H1 (cell line): ENCODE results near the gene PFKFB3. TPM values are rescaled to one million over a fixed set of nuclear protein-coding genes. Genes with fewer than 3 reads are reported as not detected.

Experiments used
- CTCF ChIA-PET: fragments of 300-600 bp; sonication (Branson Sonifier 250); formaldehyde crosslinking; loops from one replicate; lab custom pipeline; 2021; ENCODE audit not compliant: partially characterized antibody; lab: Charles Lee
- POLR2A ChIA-PET: fragments of 300-600 bp; sonication (Branson Sonifier 250); formaldehyde crosslinking; loops from one replicate; lab custom pipeline; 2021; ENCODE audit warnings: inconsistent platforms; ENCODE audit not compliant: partially characterized antibody; lab: Charles Lee
- DNase-seq, 2 experiments: peaks; one replicate each; pipeline versions ENCODE4 v3.0.0 to v3.0.0-alpha.2; 2010 to 2022; ENCODE audit warnings: low spot score in 2 of 2, low read depth in 1 of 2, mixed read lengths in 1 of 2
- FAIRE-seq: peaks from 2 replicates; lab custom pipeline; 2011; peaks lifted over from hg19 to GRCh38; lab: Jason Lieb, UNC
- H2AFZ ChIP-seq: 2 replicates; pipeline ENCODE4 v1.8.1; 2012; ENCODE audit warnings: low read length, inconsistent platforms
- H2AK5ac ChIP-seq: 2 replicates; pipeline ENCODE4 v1.6.1; 2013; ENCODE audit warnings: low read depth, low read length
- H2BK120ac ChIP-seq: replicated peaks from 2 replicates; pipeline ENCODE3; 2013; ENCODE audit warnings: low read depth, low read length, inconsistent platforms
- H2BK12ac ChIP-seq: 2 replicates; pipeline ENCODE4 v1.6.1; 2013; ENCODE audit warnings: low read depth, low read length
- H2BK15ac ChIP-seq: 2 replicates; pipeline ENCODE4 v1.6.1; 2013; ENCODE audit warnings: low read length
- H2BK20ac ChIP-seq: 2 replicates; pipeline ENCODE4 v1.6.1; 2013; ENCODE audit warnings: low read length
- H2BK5ac ChIP-seq: 2 replicates; pipeline ENCODE4 v1.6.1; 2013; ENCODE audit warnings: low read depth, low read length
- H3K14ac ChIP-seq: 2 replicates; pipeline ENCODE4 v1.6.1; 2013; ENCODE audit warnings: inconsistent platforms; ENCODE audit not compliant: insufficient read length
- H3K18ac ChIP-seq: 2 replicates; pipeline ENCODE4 v1.6.1; 2013; ENCODE audit warnings: low read length; ENCODE audit errors: extremely low read depth
- H3K23ac ChIP-seq: 2 replicates; pipeline ENCODE4 v1.6.1; 2013; ENCODE audit warnings: inconsistent platforms; ENCODE audit not compliant: insufficient read length
- H3K23me2 ChIP-seq: 2 replicates; pipeline ENCODE4 v1.6.1; 2013; ENCODE audit warnings: low read depth, low read length
- H3K27ac ChIP-seq: 2 replicates; pipeline ENCODE4 v1.6.1; 2011; ENCODE audit warnings: low read depth, low read length, inconsistent platforms
- H3K27me3 ChIP-seq, 4 experiments: replicated peaks in 1 of 4; 1 replicate in 1 of 4; 2 replicates in 3 of 4; pipeline versions ENCODE4 v1.6.1 to v1.8.1; 2011 to 2013; ENCODE audit warnings: low read length in 3 of 4, mild to moderate bottlenecking in 3 of 4, inconsistent platforms in 2 of 4, mixed read lengths in 2 of 4, moderate library complexity in 1 of 4; ENCODE audit not compliant: control insufficient read depth in 3 of 4, insufficient read depth in 3 of 4; ENCODE audit errors: extremely low read depth in 1 of 4
- H3K36me3 ChIP-seq, 4 experiments: 2 replicates each; pipeline versions ENCODE4 v1.6.1 to v1.8.1; 2011 to 2013; ENCODE audit warnings: mild to moderate bottlenecking in 4 of 4, low read length in 3 of 4, moderate library complexity in 2 of 4, control low read depth in 1 of 4, inconsistent platforms in 1 of 4; ENCODE audit not compliant: insufficient read depth in 4 of 4, control insufficient read depth in 2 of 4
- H3K4ac ChIP-seq: replicated peaks from 2 replicates; pipeline ENCODE3; 2013; ENCODE audit warnings: low read length, low read depth, mixed read lengths, inconsistent platforms; ENCODE audit not compliant: insufficient read length
- H3K4me1 ChIP-seq, 4 experiments: replicated peaks in 1 of 4; 1 replicate in 1 of 4; 2 replicates in 3 of 4; pipeline versions ENCODE4 v1.6.1 to v1.8.1; 2011 to 2013; ENCODE audit warnings: low read length in 3 of 4, inconsistent platforms in 2 of 4, mixed read lengths in 1 of 4; ENCODE audit not compliant: insufficient read depth in 4 of 4, control insufficient read depth in 3 of 4
- H3K4me2 ChIP-seq, 2 experiments: 2 replicates each; pipeline versions ENCODE4 v1.6.1 to v1.8.1; 2011 to 2013; ENCODE audit warnings: low read depth in 2 of 2, low read length in 2 of 2, control low read depth in 1 of 2, inconsistent platforms in 1 of 2, mild to moderate bottlenecking in 1 of 2; ENCODE audit not compliant: insufficient read depth in 1 of 2
- H3K4me3 ChIP-seq, 4 experiments: fragments of 200-600, 300-600 bp in 1 of 4; sonication (generic), shearing (Covaris generic), sonication (Bioruptor Twin) in 1 of 4; 2 replicates each; pipeline versions ENCODE4 v1.5.1 to v1.8.1; 2011 to 2016; ENCODE audit warnings: low read length in 4 of 4, low read depth in 3 of 4, control low read depth in 2 of 4, inconsistent platforms in 2 of 4, mild to moderate bottlenecking in 2 of 4, mixed read lengths in 1 of 4, moderate library complexity in 1 of 4; ENCODE audit not compliant: insufficient read depth in 2 of 4; ENCODE audit errors: extremely low read depth in 1 of 4
- H3K56ac ChIP-seq: replicated peaks from 2 replicates; pipeline ENCODE3; 2013; ENCODE audit warnings: low read depth, mild to moderate bottlenecking, mixed read lengths, low read length, inconsistent platforms; ENCODE audit not compliant: insufficient read length
- H3K79me1 ChIP-seq: 2 replicates; pipeline ENCODE4 v1.6.1; 2013; ENCODE audit warnings: low read depth, low read length, control low read depth
- H3K79me2 ChIP-seq, 2 experiments: 2 replicates each; pipeline versions ENCODE4 v1.6.1 to v1.8.1; 2012 to 2013; ENCODE audit warnings: low read length in 2 of 2, mild to moderate bottlenecking in 2 of 2, inconsistent platforms in 1 of 2; ENCODE audit not compliant: insufficient read depth in 2 of 2, control insufficient read depth in 1 of 2
- H3K9ac ChIP-seq, 4 experiments: replicated peaks in 1 of 4; 1 replicate in 1 of 4; 2 replicates in 3 of 4; pipeline versions ENCODE4 v1.6.1 to v1.8.1; 2011 to 2013; ENCODE audit warnings: low read depth in 3 of 4, low read length in 3 of 4, control low read depth in 2 of 4, mild to moderate bottlenecking in 2 of 4, moderate library complexity in 2 of 4, inconsistent platforms in 1 of 4; ENCODE audit errors: extremely low read depth in 1 of 4
- H3K9me3 ChIP-seq, 2 experiments: 2 replicates each; pipeline versions ENCODE4 v1.6.1 to v1.8.1; 2012 to 2013; ENCODE audit warnings: mild to moderate bottlenecking in 2 of 2, moderate library complexity in 2 of 2, control low read depth in 1 of 2, inconsistent platforms in 1 of 2, low read depth in 1 of 2, low read length in 1 of 2, mixed read lengths in 1 of 2; ENCODE audit not compliant: insufficient read depth in 2 of 2
- H4K20me1 ChIP-seq, 2 experiments: replicated peaks in 1 of 2; 2 replicates each; pipeline versions ENCODE3 to v1.8.1; 2011 to 2013; ENCODE audit warnings: inconsistent platforms in 2 of 2, low read length in 2 of 2, mild to moderate bottlenecking in 1 of 2; ENCODE audit not compliant: insufficient read depth in 2 of 2, control insufficient read depth in 1 of 2
- H4K5ac ChIP-seq: 2 replicates; pipeline ENCODE4 v1.6.1; 2013; ENCODE audit warnings: low read length, low read depth, mixed read lengths, inconsistent platforms; ENCODE audit not compliant: insufficient read length
- H4K8ac ChIP-seq: 2 replicates; pipeline ENCODE4 v1.8.0; 2013; ENCODE audit warnings: mild to moderate bottlenecking, moderate library complexity, low read length, inconsistent platforms; ENCODE audit not compliant: insufficient read depth; ENCODE audit errors: extremely low read depth
- H4K91ac ChIP-seq: replicated peaks from 2 replicates; pipeline ENCODE3; 2013; ENCODE audit warnings: low read length, mixed read lengths, inconsistent platforms; ENCODE audit not compliant: insufficient read length
- EGR1 ChIP-seq: IDR thresholded peaks from 2 replicates; pipeline ENCODE4 v1.6.1; 2011; ENCODE audit warnings: low read depth, low read length, borderline replicate concordance
- WGBS, 2 experiments: shearing (Covaris generic) in 1 of 2; methylation state at CpG; one replicate each; pipeline versions ENCODE4 v1.1.6 to v1.1.7; 2013 to 2015; ENCODE audit warnings: low lambda C conversion rate in 2 of 2, mixed read lengths in 2 of 2, inconsistent platforms in 1 of 2, low coverage in 1 of 2, missing lambda C conversion rate in 1 of 2; ENCODE audit not compliant: insufficient replicate concordance in 2 of 2, insufficient coverage in 1 of 2, insufficient read length in 1 of 2; ENCODE audit errors: extremely low coverage in 1 of 2, missing lambda C conversion rate in 1 of 2; 5-methylcytosine and 5-hydroxymethylcytosine counted together
- polyA plus RNA-seq, 7 experiments: library from polyadenylated mRNA; depleted of rRNA in 3 of 7; stranded (reverse) in 5 of 7; unstranded in 2 of 7; fragments of >200 nt in 5 of 7; fragments of 200-250 nt in 2 of 7; gene quantifications; 1 replicate in 5 of 7; 2 replicates in 1 of 7; 4 replicates in 1 of 7; pipeline versions ENCODE4 v1.2.1 to v1.2.3, GENCODE V29; 2011 to 2013; ENCODE audit warnings: missing spikeins in 2 of 7, mixed read lengths in 2 of 7
- total RNA-seq: library from RNA; stranded (reverse); fragmentation: NEBNext Ultra II Directional; extraction: Animal tissue kit (Norgen Biotek cat#: 25700); gene quantifications from 2 replicates; pipeline ENCODE4 v1.2.1, GENCODE V29; 2021

The PFKFB3 gene
- total and polyA plus RNA-seq, 2 of the 8 experiments (the other 6 are each of a cell fraction or from before 2014, with no cell fraction given) = 15.6 to 32.0 TPM

GRCh38 chr10:6269953-6270867 lies 67.5 kb downstream of the PFKFB3 start:
- no peaks in the 10 kb centered on the region for H3K79me1 ChIP-seq
- H2AK5ac ChIP-seq = no peak overlapping the region
- FAIRE-seq (no peak), DNase-seq (no peak)
- no peak overlapping the region for H2BK15ac ChIP-seq
- no peak overlapping the region for H2BK12ac ChIP-seq
- no peak overlapping the region for H3K18ac ChIP-seq
- CTCF ChIA-PET = interaction anchor here (0.6 to 1.3 kb wide), 3 partner anchors 10 to 81 kb away, joined by 3 to 4 read pairs (median 3); no protein-coding TSS in a partner anchor
- no peaks in the 10 kb centered on the region for H3K79me2 ChIP-seq
- peaks cover 0 to 3% (median under 1%) of the 10 kb centered on the region in 4 experiments; a peak in 5 of 7 replicates for H3K4me1 ChIP-seq
- POLR2A ChIA-PET = no interaction called here
- no peak overlapping the region for H3K4me3 ChIP-seq
- H2BK5ac ChIP-seq = no peak overlapping the region
- no peak overlapping the region for H2AFZ ChIP-seq
- no peaks in the 10 kb centered on the region for H3K9me3 ChIP-seq
- no peak overlapping the region for H4K5ac ChIP-seq
- H2BK120ac ChIP-seq = no peak overlapping the region
- TF ChIP-seq EGR1 = no peak
- H3K4me2 ChIP-seq = no peak overlapping the region
- H3K9ac ChIP-seq = no peak overlapping the region
- H4K20me1 ChIP-seq = no peaks in the 10 kb centered on the region
- H3K27me3 ChIP-seq = no peaks in the 10 kb centered on the region
- no peak overlapping the region for H4K91ac ChIP-seq
- H2BK20ac ChIP-seq = no peak overlapping the region
- no peak overlapping the region for H3K56ac ChIP-seq
- no peaks in the 10 kb centered on the region for H3K23me2 ChIP-seq
- no peak overlapping the region for H3K14ac ChIP-seq
- no peak overlapping the region for H4K8ac ChIP-seq
- WGBS, 2 experiments = 88% methylated on average over 20 of the region's 20 CpGs; no CpG with 5 or more reads in 1 of the 2 experiments
- no peaks in the 10 kb centered on the region for H3K36me3 ChIP-seq
- no peak overlapping the region for H3K23ac ChIP-seq
- no peak overlapping the region for H3K4ac ChIP-seq
- no peak overlapping the region for H3K27ac ChIP-seq
